Gastroesophageal sphincter (tissue), 3 donors: ENCODE results near the gene RRP1B.

ENCODE experiments used
- EP300 ChIP-seq: sonication (generic); formaldehyde crosslinking; IDR thresholded peaks from one replicate; pipeline ENCODE4 v1.6.1; 2017; ENCODE audit warnings: antibody characterized with exemption, mild to moderate bottlenecking
- POLR2A ChIP-seq, 2 donors: fragments of 450-650 bp; IDR thresholded peaks; one replicate each; pipeline ENCODE4 v1.6.1; 2017; ENCODE audit warnings: antibody characterized with exemption in 2 of 2, mild to moderate bottlenecking in 2 of 2, moderate library complexity in 1 of 2
- POLR2AphosphoS5 ChIP-seq: sonication (generic); formaldehyde crosslinking; IDR thresholded peaks from one replicate; pipeline ENCODE4 v1.6.1; 2017; ENCODE audit warnings: antibody characterized with exemption
- TF ChIP-seq, protein P1 (sequence below), 4 experiments: fragments of 200-600 bp in 2 of 4; fragments of 450-650 bp in 2 of 4; sonication (generic) in 1 of 4; IDR thresholded peaks; one replicate each; pipeline ENCODE4 v1.5.1; 2017 to 2019; ENCODE audit warnings: antibody characterized with exemption in 4 of 4, mild to moderate bottlenecking in 2 of 4, moderate library complexity in 2 of 4

DNA sequence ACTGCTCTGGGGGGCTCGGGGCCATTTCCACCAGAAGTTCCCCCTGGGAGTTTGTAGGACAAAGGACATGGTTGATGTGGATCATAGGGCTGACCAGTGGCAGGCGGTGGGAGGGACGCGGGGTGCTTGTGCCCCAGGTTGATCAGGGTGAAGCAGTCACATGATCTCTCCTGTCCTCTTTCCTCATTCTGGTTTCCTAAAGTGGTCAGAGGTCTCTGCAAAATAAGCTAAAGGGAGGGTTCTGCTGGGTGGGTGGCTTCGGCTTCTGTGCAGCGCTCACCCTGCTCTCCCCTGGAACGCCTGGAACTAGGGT, 68.8 kb downstream of the RRP1B start:
- TF ChIP-seq, protein P1, sequence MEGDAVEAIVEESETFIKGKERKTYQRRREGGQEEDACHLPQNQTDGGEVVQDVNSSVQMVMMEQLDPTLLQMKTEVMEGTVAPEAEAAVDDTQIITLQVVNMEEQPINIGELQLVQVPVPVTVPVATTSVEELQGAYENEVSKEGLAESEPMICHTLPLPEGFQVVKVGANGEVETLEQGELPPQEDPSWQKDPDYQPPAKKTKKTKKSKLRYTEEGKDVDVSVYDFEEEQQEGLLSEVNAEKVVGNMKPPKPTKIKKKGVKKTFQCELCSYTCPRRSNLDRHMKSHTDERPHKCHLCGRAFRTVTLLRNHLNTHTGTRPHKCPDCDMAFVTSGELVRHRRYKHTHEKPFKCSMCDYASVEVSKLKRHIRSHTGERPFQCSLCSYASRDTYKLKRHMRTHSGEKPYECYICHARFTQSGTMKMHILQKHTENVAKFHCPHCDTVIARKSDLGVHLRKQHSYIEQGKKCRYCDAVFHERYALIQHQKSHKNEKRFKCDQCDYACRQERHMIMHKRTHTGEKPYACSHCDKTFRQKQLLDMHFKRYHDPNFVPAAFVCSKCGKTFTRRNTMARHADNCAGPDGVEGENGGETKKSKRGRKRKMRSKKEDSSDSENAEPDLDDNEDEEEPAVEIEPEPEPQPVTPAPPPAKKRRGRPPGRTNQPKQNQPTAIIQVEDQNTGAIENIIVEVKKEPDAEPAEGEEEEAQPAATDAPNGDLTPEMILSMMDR (IDR thresholded peaks at IDR 0.05): no peak
- no peak for TF ChIP-seq POLR2A (IDR thresholded peaks at IDR 0.05)
- TF ChIP-seq EP300: no peak
- TF ChIP-seq POLR2AphosphoS5: no peak
